ENCODE data around the gene ACSS2. TPM values are rescaled to one million over a fixed set of nuclear protein-coding genes. Genes with fewer than 3 reads are reported as not detected.

The ACSS2 gene
- total RNA-seq, 1 donor from 2014 or later = 38.0 TPM

GRCh38 chr20:34967421-34967820 lies 91.0 kb downstream of the ACSS2 start:
- Mint-ChIP-seq H3K27me3 (ENCODE audit: insufficient read depth) (peaks cover 13% of the 10 kb centered on the region), H3K4me1 (ENCODE audit: low read depth) (no peaks in the 10 kb centered on the region), H3K9me3 (no peaks in the 10 kb centered on the region), H3K27ac (no peak overlapping the region), H3K36me3 (ENCODE audit: low read depth) (no peaks in the 10 kb centered on the region), H3K4me3 (no peak overlapping the region)
- intact Hi-C loops (cut with micrococcal nuclease) = no loop called here
- no peak for DNase-seq (ENCODE audit: low spot score)

GRCh38 chr20:34968042-34968775 lies 91.8 kb downstream of the ACSS2 start:
- H3K4me1 Mint-ChIP-seq (ENCODE audit: low read depth) = no peaks in the 10 kb centered on the region
- no peak overlapping the region for H3K27ac Mint-ChIP-seq
- DNase-seq (ENCODE audit: low spot score) = no peak
- intact Hi-C loops (cut with micrococcal nuclease) = no loop called here
- no peak overlapping the region for H3K4me3 Mint-ChIP-seq
- H3K27me3 Mint-ChIP-seq (ENCODE audit: insufficient read depth) = peaks cover 11% of the 10 kb centered on the region
- H3K36me3 Mint-ChIP-seq (ENCODE audit: low read depth) = no peaks in the 10 kb centered on the region
- H3K9me3 Mint-ChIP-seq = no peaks in the 10 kb centered on the region

GRCh38 chr20:34970193-34970840 lies 93.9 kb downstream of the ACSS2 start:
- DNase-seq (ENCODE audit: low spot score) = no peak
- intact Hi-C loops (cut with micrococcal nuclease) = no loop called here
- Mint-ChIP-seq H3K27me3 (ENCODE audit: insufficient read depth) (no peaks in the 10 kb centered on the region), H3K4me3 (no peak overlapping the region), H3K9me3 (no peaks in the 10 kb centered on the region), H3K36me3 (ENCODE audit: low read depth) (no peaks in the 10 kb centered on the region), H3K4me1 (ENCODE audit: low read depth) (no peaks in the 10 kb centered on the region), H3K27ac (no peak overlapping the region)

- DNase-seq (ENCODE audit: low spot score) = no peak
- no peaks in the 10 kb centered on the region for H3K4me1 Mint-ChIP-seq (ENCODE audit: low read depth)
- H3K36me3 Mint-ChIP-seq (ENCODE audit: low read depth) = no peaks in the 10 kb centered on the region
- no peak overlapping the region for H3K27ac Mint-ChIP-seq
- no peaks in the 10 kb centered on the region for H3K9me3 Mint-ChIP-seq
- H3K4me3 Mint-ChIP-seq = no peak overlapping the region
- no peaks in the 10 kb centered on the region for H3K27me3 Mint-ChIP-seq (ENCODE audit: insufficient read depth)
- intact Hi-C loops (cut with micrococcal nuclease) = no loop called here
Observed at GRCh38 chr20:34970846-34971560, 94.6 kb downstream of the ACSS2 start.

GRCh38 chr20:34971561-34972235 lies 95.3 kb downstream of the ACSS2 start:
- H3K4me3 Mint-ChIP-seq = no peak overlapping the region
- H3K27me3 Mint-ChIP-seq (ENCODE audit: insufficient read depth) = peaks cover 3% of the 10 kb centered on the region
- H3K36me3 Mint-ChIP-seq (ENCODE audit: low read depth) = no peaks in the 10 kb centered on the region
- intact Hi-C loops (cut with micrococcal nuclease) = no loop called here
- H3K4me1 Mint-ChIP-seq (ENCODE audit: low read depth) = no peaks in the 10 kb centered on the region
- no peak for DNase-seq (ENCODE audit: low spot score)
- H3K9me3 Mint-ChIP-seq = no peaks in the 10 kb centered on the region
- no peak overlapping the region for H3K27ac Mint-ChIP-seq

GRCh38 chr20:34974246-34974645 lies 97.8 kb downstream of the ACSS2 start:
- Mint-ChIP-seq H3K9me3 (no peaks in the 10 kb centered on the region), H3K4me3 (no peak overlapping the region), H3K27ac (no peak overlapping the region), H3K36me3 (ENCODE audit: low read depth) (no peaks in the 10 kb centered on the region), H3K4me1 (ENCODE audit: low read depth) (no peaks in the 10 kb centered on the region), H3K27me3 (ENCODE audit: insufficient read depth) (peaks cover 3% of the 10 kb centered on the region)
- DNase-seq (ENCODE audit: low spot score) = no peak
- intact Hi-C loops (cut with micrococcal nuclease) = no loop called here

- H3K4me1 Mint-ChIP-seq (ENCODE audit: low read depth) = no peaks in the 10 kb centered on the region
- peaks cover 3% of the 10 kb centered on the region for H3K27me3 Mint-ChIP-seq (ENCODE audit: insufficient read depth)
- H3K9me3 Mint-ChIP-seq = no peaks in the 10 kb centered on the region
- no peak for DNase-seq (ENCODE audit: low spot score)
- no peaks in the 10 kb centered on the region for H3K36me3 Mint-ChIP-seq (ENCODE audit: low read depth)
- H3K27ac Mint-ChIP-seq = no peak overlapping the region
- no peak overlapping the region for H3K4me3 Mint-ChIP-seq
- intact Hi-C loops (cut with micrococcal nuclease) = no loop called here
Observed at GRCh38 chr20:34976286-34976685, 99.9 kb downstream of the ACSS2 start.

Other genes with a start within 250 kb of the ACSS2 start
- 24.8 and 25.9 TPM in 2 replicates for gene PIGU, start 199.5 kb upstream of the ACSS2 start, total RNA-seq
- 3.2 and 3.5 TPM in 2 replicates for gene TP53INP2, start 172.3 kb upstream of the ACSS2 start, total RNA-seq
- 25.5 and 29.1 TPM in 2 replicates for gene NCOA6, start 51.0 kb upstream of the ACSS2 start, total RNA-seq
- 12.5 and 13.7 TPM in 2 replicates for gene GGT7, start 3.8 kb upstream of the ACSS2 start, total RNA-seq
- gene GSS, start 79.2 kb downstream of the ACSS2 start, total RNA-seq = 64.1 and 68.0 TPM in 2 replicates
- 0.20 and 0.44 TPM in 2 replicates for gene MYH7B, start 79.3 kb downstream of the ACSS2 start, total RNA-seq
- 53.9 and 54.0 TPM in 2 replicates for gene TRPC4AP, start 216.2 kb downstream of the ACSS2 start, total RNA-seq

All from activated T-helper 1 cell treated with anti-CD3 and anti-CD28 coated beads, Interleukin-12 subunit alpha, Interleukin-12 subunit beta, Interleukin-2, Interleukin-4 antibody, amounts not matched to agents 30 ng/mL and 10 ng/mL and 1 ng/mL, durations not matched to agents 14 hours and 24 hours and 36 hours (primary cell).